Measurements from ENCODE around the gene EFCAB12.

EFCAB12 gene

DNA sequence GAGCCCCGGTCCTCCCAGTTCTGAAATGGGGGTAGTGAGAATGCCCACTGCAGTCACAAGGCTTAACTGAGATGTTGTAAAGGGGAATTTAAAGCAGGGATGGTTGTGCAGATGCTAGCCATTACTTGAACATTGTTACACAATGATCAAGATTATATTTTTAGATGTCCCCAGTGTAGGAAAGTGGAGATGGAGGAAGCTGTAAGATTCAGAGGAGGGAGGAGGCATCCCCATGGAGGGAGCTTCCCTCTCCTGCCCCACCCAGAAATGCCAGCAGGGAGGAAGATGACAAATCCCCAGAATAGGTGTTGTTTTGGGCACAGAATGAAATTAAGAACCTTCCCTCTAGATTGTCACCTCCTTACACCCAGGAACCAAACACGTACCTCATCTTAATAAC, 46.1 kb downstream of the EFCAB12 start:
- TF ChIP-seq, protein P1, sequence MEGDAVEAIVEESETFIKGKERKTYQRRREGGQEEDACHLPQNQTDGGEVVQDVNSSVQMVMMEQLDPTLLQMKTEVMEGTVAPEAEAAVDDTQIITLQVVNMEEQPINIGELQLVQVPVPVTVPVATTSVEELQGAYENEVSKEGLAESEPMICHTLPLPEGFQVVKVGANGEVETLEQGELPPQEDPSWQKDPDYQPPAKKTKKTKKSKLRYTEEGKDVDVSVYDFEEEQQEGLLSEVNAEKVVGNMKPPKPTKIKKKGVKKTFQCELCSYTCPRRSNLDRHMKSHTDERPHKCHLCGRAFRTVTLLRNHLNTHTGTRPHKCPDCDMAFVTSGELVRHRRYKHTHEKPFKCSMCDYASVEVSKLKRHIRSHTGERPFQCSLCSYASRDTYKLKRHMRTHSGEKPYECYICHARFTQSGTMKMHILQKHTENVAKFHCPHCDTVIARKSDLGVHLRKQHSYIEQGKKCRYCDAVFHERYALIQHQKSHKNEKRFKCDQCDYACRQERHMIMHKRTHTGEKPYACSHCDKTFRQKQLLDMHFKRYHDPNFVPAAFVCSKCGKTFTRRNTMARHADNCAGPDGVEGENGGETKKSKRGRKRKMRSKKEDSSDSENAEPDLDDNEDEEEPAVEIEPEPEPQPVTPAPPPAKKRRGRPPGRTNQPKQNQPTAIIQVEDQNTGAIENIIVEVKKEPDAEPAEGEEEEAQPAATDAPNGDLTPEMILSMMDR (IDR thresholded peaks at IDR 0.05; ENCODE audit: low read depth, low read length), result no peak
- H3K4me3 ChIP-seq (ENCODE audit: low read depth, low read length), result no peak overlapping the region
- in situ Hi-C loops (cut with HindIII; ENCODE audit: low sequenced_read_pairs), result no loop called here

DNA sequence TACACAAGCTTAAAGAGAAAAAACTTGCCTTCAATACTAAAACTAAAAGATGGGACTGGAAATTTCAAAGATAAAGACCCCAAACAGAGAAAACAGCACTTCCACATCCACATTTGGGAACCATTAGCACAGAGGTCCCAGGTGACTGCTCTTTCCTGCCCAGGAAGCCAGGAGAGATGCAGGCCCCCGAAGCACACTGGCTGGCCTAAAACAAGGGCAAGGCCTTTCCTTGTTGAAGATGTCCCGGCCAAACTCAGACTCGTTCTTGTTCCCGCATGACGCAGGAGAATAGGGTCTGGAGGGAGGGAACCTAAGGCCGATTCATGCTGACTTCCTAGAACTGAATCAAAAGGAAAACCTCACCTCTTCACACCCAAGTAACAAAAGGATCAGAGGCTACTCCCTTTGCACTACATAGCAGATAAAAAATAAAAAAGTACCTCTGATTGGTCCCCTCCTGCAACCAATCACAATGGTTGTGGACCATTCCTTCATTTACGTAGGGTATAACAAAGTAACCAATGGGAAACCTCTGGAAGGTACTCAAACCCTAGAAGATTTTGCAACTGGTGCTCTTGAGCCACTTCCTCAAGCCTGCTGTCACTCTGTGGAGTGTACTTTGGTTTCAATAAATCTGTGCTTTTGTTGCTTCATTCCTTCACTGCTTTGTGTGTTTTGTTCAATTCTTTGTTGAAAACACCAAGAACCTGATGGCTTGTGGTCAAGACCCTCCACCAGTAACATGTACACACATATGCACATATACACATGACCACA, 48.7 kb downstream of the EFCAB12 start:
- H3K4me3 ChIP-seq (ENCODE audit: low read depth, low read length), result no peak overlapping the region
- TF ChIP-seq, protein P1 (IDR thresholded peaks at IDR 0.05; ENCODE audit: low read depth, low read length), result no peak
- in situ Hi-C loops (cut with HindIII; ENCODE audit: low sequenced_read_pairs), result no loop called here
- no peak for DNase-seq (ENCODE audit: low read depth, low spot score)

More for the DNA sequence above, 46.1 kb downstream of the EFCAB12 start:
- no peak for DNase-seq (ENCODE audit: low read depth, low spot score)

DNA sequence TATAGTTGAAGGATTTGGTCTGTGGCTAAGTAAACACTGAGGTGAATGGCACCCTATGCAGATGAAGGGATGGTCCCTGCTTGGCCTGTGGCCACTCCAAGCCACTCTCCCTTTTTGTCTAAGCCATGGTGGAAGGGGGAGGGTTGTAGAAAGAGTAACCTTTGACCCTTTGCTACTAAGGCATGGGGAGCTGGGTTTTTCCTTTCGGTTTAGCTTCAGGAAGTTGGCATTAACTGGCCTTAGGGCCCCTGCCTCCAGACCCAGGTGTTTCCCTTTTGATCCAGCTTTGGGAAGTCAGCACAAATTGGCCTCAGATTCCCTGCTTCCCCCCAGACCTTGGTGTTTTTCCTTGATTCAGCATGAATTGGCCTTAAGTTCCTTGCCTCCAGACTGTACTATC, 49.5 kb downstream of the EFCAB12 start:
- TF ChIP-seq, protein P1 (IDR thresholded peaks at IDR 0.05; ENCODE audit: low read depth, low read length), result no peak
- no peak for DNase-seq (ENCODE audit: low read depth, low spot score)
- in situ Hi-C loops (cut with HindIII; ENCODE audit: low sequenced_read_pairs), result no loop called here
- no peak overlapping the region for H3K4me3 ChIP-seq (ENCODE audit: low read depth, low read length)

DNA sequence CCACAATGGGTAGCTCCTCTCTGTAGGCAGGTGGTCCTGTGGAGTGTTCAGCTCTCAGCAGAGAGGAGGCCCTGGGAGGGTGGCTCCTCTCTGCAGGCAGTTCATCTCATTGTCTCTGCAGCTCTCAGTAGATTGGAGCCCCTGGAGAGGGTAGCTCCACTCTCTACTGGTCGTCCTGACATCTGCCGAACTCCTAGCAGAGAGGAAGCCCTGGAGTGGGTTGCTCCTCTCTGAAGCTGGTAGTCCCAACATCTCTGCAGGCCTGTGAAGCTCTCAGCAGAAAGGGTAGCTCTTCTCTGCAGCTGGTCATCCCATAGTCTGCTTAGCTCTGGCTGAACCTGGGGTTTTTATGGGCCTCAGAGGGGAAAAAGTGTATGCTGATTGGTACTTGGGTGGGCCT, 50.8 kb downstream of the EFCAB12 start:
- in situ Hi-C loops (cut with HindIII; ENCODE audit: low sequenced_read_pairs), result no loop called here
- no peak for DNase-seq (ENCODE audit: low read depth, low spot score)
- H3K4me3 ChIP-seq (ENCODE audit: low read depth, low read length), result no peak overlapping the region
- TF ChIP-seq, protein P1 (IDR thresholded peaks at IDR 0.05; ENCODE audit: low read depth, low read length), result no peak

DNA sequence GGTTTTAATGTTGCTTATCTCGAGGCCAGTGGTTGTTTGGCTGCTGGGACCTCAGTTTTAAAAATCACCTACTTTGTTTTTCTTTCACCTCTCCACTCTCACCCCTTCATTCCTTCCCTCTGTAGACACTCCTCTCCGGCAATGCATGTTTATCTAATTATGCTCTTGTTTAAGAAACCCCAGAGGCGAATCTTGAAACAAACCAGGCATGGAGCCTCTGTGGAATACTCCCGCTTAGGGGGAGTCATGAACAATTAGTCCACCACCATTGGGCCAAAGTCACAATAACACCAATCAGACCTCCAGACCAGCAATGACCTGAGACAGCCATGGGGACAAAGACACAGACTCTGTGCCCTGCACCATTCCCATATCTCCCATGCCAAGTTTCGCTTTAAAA, 53.3 kb downstream of the EFCAB12 start:
- no peak overlapping the region for H3K4me3 ChIP-seq (ENCODE audit: low read depth, low read length)
- TF ChIP-seq, protein P1 (IDR thresholded peaks at IDR 0.05; ENCODE audit: low read depth, low read length), result no peak
- DNase-seq (ENCODE audit: low read depth, low spot score), result no peak
- in situ Hi-C loops (cut with HindIII; ENCODE audit: low sequenced_read_pairs), result no loop called here

DNA sequence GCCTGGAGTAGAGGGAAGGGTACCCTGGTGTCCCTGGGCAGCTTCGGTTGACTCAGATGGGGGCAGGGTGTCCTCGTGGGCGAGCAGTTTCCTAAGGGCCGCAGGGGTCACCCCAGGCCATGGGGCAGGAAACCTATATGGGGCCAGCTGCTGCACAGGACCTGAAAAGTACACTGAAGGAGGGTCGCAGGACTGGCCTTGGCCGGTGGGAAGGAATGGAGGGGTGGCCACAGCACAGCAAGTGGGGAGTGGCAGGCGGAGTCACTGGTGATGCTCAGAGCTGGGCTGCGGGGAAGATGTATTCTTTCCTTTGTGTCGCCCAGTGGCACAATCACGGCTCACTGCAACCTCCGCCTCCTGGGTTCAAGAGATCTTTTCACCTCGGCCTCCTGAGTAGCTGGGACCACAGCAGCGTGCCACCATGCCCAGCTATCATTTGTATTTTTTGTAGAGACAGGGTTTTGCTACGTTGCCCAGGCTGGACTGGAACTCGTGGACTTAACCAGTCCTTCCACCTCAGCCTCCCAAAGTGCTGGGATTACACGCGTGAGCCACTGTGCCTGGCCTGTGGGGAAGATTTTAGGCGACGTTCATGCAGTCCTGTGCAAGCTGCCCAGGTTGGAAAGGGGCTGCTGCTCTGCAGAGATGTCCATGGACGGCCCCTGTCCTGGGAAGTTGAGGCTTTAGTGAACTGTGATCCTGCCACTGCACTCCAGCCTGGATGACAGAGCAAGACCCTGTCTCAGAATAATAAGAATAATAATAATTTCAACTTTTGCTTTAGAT, 57.2 kb downstream of the EFCAB12 start:
- no peak overlapping the region for H3K4me3 ChIP-seq (ENCODE audit: low read depth, low read length)
- in situ Hi-C loops (cut with HindIII; ENCODE audit: low sequenced_read_pairs), result no loop called here
- TF ChIP-seq, protein P1 (IDR thresholded peaks at IDR 0.05; ENCODE audit: low read depth, low read length), result no peak
- no peak for DNase-seq (ENCODE audit: low read depth, low spot score)
